HG02870 (cell line): ENCODE results near the gene BTD.
A peak's percentile ranks its signal among the peaks of the same experiment; 100 is the strongest.

Source experiments
- ATAC-seq: cut with Tn5 transposase; IDR thresholded peaks from one replicate; pipeline ENCODE4 v1.9.1; 2021; ENCODE audit warnings: mild to moderate bottlenecking, moderate library complexity; ENCODE audit not compliant: unreplicated experiment

The BTD gene

GRCh38 chr3:15601399-15602145, at the start of gene BTD, which contains the start of gene HACL1:
TSS of gene BTD (plus strand) at chr3:15601745. CDS start at chr3:15635440, 33,695 bp downstream.
TSS of gene HACL1 (minus strand) at chr3:15601569. CDS start at chr3:15601463, 106 bp downstream.
- peak; percentile 93 for ATAC-seq

GRCh38 chr3:15551902-15552301, 49.6 kb upstream of the BTD start:
- ATAC-seq = no peak

GRCh38 chr3:15553749-15554148, 47.8 kb upstream of the BTD start:
- ATAC-seq = no peak

GRCh38 chr3:15556512-15556911, 45.0 kb upstream of the BTD start:
- ATAC-seq = peak; percentile 88

- ATAC-seq = peak; percentile 57
Observed at GRCh38 chr3:15557511-15557946, 44.0 kb upstream of the BTD start.

GRCh38 chr3:15558581-15558980, 43.0 kb upstream of the BTD start:
- ATAC-seq = no peak

GRCh38 chr3:15562560-15562959, 39.0 kb upstream of the BTD start:
- ATAC-seq = no peak

GRCh38 chr3:15563190-15563589, 38.4 kb upstream of the BTD start:
- ATAC-seq = no peak

- no peak for ATAC-seq
Observed at GRCh38 chr3:15572138-15572537, 29.4 kb upstream of the BTD start.

- ATAC-seq = no peak
Observed at GRCh38 chr3:15575446-15575845, 26.1 kb upstream of the BTD start.

- no peak for ATAC-seq
Observed at GRCh38 chr3:15576475-15576874, 25.1 kb upstream of the BTD start.

- ATAC-seq = no peak
Observed at GRCh38 chr3:15578289-15578867, 23.2 kb upstream of the BTD start.

GRCh38 chr3:15579051-15579450, 22.5 kb upstream of the BTD start:
- ATAC-seq = no peak

GRCh38 chr3:15581471-15582394, 19.8 kb upstream of the BTD start:
- ATAC-seq = no peak

GRCh38 chr3:15585111-15585845, 16.3 kb upstream of the BTD start:
- no peak for ATAC-seq

GRCh38 chr3:15591242-15591641, 10.3 kb upstream of the BTD start:
- no peak for ATAC-seq

GRCh38 chr3:15591928-15592327, 9.6 kb upstream of the BTD start:
- no peak for ATAC-seq

GRCh38 chr3:15592968-15593367, 8.6 kb upstream of the BTD start:
- ATAC-seq = no peak

- no peak for ATAC-seq
Observed at GRCh38 chr3:15595955-15596354, 5.6 kb upstream of the BTD start.

GRCh38 chr3:15601046-15601398, 523 bp upstream of the BTD start:
- ATAC-seq = peak; percentile 6

GRCh38 chr3:15602146-15602536, 596 bp downstream of the BTD start:
- ATAC-seq = peak; percentile 6
